ENCODE results near the gene CFAP65.

The CFAP65 gene

DNA sequence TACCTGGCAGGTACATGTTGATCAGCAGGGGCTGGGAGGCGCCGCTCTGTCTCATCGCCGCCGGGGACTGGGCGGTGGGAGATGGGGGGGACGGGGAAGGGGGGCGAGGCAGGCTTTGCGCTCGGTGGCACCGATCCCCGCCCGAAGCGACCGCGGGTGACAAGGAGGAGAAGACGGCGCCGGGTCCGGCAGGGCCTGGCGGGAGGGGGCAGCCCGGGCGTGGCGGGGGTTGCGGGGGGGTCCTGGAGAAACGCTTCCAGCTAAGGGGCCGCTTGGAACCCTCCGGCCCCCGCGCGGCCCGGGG lies 56.3 kb downstream of the CFAP65 start, which contains the start of gene FEV:
TSS of gene FEV (minus strand) at position 164 of the 304 bp plus-strand sequence. CDS start at position 55, 109 bp downstream.
- TF ChIP-seq, protein P1, sequence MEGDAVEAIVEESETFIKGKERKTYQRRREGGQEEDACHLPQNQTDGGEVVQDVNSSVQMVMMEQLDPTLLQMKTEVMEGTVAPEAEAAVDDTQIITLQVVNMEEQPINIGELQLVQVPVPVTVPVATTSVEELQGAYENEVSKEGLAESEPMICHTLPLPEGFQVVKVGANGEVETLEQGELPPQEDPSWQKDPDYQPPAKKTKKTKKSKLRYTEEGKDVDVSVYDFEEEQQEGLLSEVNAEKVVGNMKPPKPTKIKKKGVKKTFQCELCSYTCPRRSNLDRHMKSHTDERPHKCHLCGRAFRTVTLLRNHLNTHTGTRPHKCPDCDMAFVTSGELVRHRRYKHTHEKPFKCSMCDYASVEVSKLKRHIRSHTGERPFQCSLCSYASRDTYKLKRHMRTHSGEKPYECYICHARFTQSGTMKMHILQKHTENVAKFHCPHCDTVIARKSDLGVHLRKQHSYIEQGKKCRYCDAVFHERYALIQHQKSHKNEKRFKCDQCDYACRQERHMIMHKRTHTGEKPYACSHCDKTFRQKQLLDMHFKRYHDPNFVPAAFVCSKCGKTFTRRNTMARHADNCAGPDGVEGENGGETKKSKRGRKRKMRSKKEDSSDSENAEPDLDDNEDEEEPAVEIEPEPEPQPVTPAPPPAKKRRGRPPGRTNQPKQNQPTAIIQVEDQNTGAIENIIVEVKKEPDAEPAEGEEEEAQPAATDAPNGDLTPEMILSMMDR (conservative IDR thresholded peaks at IDR 0.05; ENCODE audit: low read length) = no peak
- no peak for DNase-seq (ENCODE audit: low read depth)

DNA sequence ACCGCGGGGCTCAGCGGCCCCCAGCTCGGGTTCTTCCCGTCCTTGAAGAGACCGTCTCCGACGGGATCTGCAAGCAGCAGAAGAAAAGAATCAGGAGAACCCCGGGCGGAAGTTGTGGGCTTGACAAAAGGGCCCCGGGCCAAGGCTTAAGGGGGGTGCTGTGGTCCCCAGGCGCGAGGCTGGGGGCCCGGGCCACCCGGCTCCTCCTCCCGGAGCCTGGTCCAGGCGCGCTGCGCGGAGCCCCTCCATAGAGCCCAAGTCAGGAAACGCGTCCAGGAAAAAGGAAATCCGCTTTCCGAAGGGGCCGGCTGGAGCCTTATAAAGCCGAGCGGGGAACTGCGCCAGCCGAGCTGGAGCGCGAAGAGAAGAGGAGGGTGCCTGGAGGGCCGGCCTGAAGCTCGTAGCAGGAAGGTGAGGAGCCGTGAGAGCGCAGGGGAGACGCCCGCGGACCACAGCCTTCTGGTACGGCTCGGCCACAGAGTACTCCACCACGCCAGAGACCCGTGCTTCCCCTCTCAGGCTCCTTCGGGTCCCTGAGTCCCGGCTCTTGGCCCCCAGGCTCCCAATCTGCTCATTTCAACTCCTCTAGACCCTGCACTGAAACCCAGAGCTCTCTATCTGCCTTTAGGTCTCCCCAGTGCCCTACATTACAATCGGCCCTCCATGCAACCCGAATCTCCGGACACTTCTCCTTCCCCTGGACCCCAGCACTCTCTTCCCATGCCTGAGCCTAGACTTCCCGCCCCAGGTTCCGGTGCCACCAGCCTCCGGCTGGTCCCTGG lies 56.9 kb downstream of the CFAP65 start:
- no peak for DNase-seq (ENCODE audit: low read depth)
- TF ChIP-seq, protein P1 (conservative IDR thresholded peaks at IDR 0.05; ENCODE audit: low read length) = no peak
- H3K4me3 ChIP-seq (ENCODE audit: low read length) = no peak overlapping the region

More for the DNA sequence above, 56.3 kb downstream of the CFAP65 start, which contains the start of gene FEV:
- no peak within 1 kb of the TSS for H3K4me3 ChIP-seq (ENCODE audit: low read length)

DNA sequence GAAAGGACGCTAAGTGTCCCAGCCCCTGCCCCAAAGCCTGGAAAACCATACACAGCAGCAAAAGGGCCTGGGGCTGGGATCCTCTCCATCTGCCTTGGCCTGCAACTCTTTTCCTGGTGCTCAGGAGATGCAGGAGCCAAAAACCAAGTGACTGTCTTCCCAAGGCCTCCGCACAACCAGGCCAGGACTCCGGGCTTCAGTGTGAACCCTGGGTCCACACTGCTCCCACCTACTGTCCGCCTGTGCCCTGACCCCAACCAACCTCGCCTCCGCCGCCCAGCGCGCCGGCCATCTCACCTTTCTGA lies 57.4 kb downstream of the CFAP65 start:
- TF ChIP-seq, protein P1 (conservative IDR thresholded peaks at IDR 0.05; ENCODE audit: low read length) = no peak
- no peak overlapping the region for H3K4me3 ChIP-seq (ENCODE audit: low read length)
- DNase-seq (ENCODE audit: low read depth) = no peak

DNA sequence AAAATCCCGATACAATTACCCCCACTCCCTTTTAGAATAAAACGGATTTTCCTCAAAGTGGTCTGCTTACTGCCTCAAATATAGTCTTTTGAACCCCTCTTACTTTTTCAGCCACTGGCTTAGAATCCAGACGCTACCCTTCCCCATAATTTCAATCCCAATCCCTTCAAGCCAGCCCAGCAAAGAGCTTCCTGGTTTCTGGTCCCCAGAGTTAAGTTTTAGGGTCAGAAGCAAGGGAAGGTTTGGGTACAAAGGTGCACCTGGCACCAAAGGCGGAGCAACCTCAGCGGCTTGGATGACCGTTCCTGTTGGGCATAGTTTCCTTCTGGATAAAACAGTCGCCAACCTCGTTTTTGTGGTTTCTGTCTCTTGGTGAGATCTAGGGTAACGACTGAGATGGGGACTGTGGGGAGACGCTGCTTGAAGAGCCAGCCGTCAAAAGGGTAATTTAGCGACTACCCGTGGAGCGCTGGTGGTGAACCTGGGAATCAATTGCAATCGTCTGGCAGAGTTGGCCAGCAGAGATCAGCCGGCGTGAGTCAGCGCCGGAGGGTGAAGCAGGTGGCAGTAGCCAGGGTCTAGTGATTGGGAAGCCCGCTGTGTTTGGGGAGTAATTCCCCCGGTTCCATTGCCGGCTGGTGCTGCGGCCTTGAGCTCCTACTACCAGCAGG lies 57.9 kb downstream of the CFAP65 start:
- H3K4me3 ChIP-seq (ENCODE audit: low read length) = no peak overlapping the region
- no peak for DNase-seq (ENCODE audit: low read depth)
- TF ChIP-seq, protein P1 (conservative IDR thresholded peaks at IDR 0.05; ENCODE audit: low read length) = no peak

DNA sequence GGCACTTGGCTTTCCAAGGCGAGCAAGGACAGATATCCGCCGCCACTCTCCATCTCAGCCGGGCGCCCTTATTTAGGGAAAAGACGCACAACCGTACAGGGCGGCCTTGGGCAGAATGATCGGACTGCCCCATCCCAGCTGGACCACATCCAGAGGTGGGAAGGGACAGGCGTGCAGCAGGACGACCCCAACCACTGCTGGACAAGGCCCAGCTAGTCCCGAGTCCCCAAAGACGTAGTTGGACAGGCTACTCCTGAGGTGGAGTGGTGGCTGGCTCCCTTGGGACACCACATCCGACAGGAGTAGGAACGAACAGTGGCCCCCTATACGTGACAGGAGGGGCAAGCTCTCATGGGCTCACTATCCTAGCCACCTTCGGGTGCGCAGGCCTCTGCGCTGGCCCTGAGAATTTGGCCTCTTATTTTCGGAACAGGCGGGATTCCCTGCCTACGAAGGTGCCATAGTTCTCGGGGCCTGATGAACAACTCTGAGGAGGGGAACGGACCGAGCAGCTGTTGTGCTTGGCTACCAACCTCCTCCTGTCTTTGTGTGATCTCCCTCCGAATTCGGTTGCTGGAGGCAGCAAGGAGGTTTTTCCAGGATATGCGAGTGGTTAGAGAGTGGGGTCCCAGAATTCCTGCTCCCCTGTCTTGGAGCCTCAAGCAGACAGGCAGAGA lies 58.6 kb downstream of the CFAP65 start:
- DNase-seq (ENCODE audit: low read depth) = no peak
- TF ChIP-seq, protein P1 (conservative IDR thresholded peaks at IDR 0.05; ENCODE audit: low read length) = no peak
- no peak overlapping the region for H3K4me3 ChIP-seq (ENCODE audit: low read length)

DNA sequence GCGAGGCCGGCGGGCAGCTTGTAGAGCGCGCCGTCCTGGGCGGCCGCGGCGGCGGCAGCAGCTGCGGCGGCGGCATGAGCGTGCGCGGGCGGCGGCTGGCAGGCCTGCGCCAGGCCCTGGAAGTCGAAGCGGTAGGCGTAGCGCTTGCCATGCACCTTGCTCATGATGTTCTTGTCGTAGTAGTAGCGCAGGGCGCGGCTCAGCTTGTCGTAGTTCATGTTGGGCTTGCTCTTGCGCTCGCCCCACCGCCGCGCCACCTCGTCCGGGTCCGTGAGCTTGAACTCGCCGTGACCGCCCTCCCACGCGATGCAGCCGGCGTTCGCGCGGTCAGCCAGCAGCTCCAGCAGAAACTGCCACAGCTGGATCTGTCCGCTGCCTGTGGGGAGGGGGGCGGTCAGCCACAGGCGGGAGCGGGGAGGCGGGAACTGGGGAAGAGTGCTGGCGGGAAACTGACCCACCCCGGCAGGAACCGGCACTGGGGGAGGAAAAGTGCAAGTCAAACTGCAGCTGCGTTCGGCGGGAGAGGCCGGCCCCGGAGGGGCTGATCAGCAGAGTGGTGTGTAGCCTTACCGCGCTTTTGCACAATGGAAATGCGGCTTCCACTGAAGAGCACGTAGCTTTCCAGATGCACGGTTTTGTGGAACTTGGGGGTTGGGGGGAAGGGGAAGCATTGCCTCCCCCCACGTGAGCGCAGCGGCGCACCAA lies 59.3 kb downstream of the CFAP65 start:
- no peak overlapping the region for H3K4me3 ChIP-seq (ENCODE audit: low read length)
- no peak for DNase-seq (ENCODE audit: low read depth)
- TF ChIP-seq, protein P1 (conservative IDR thresholded peaks at IDR 0.05; ENCODE audit: low read length) = no peak

Measured in AG10803 (cell line).